WTC11 (cell line): ENCODE results near the gene HCN1. TPM values are rescaled to one million over a fixed set of nuclear protein-coding genes. Genes with fewer than 3 reads are reported as not detected.

Source experiments
- ATAC-seq: fragments of 200-7000 bp; cut with Tn5 transposase; 2 replicates; pipeline ENCODE4 v1.10.0; 2021; ENCODE audit warnings: mild to moderate bottlenecking, moderate library complexity
- Bru-seq: library from RNA; stranded (reverse); fragments of 400-500 nt; gene quantifications from one replicate; lab custom pipeline; 2021; lab: Mats Ljungman, UMichigan
- CTCF ChIA-PET: fragments of 300-600 bp; sonication (Branson Sonifier 250); formaldehyde crosslinking; loops from one replicate; lab custom pipeline; 2021; ENCODE audit warnings: antibody characterized with exemption; lab: Charles Lee
- POLR2A ChIA-PET: fragments of 350-600 bp; sonication (Branson Sonifier 250); formaldehyde crosslinking; loops from one replicate; lab custom pipeline; 2021; ENCODE audit warnings: antibody characterized with exemption; lab: Charles Lee
- DNase-seq: peaks from one replicate; pipeline ENCODE4 v3.0.0; 2021; ENCODE audit warnings: low spot score
- H3K27ac Mint-ChIP-seq: 2 replicates; pipeline ENCODE4 v1.8.0; 2021; ENCODE audit warnings: mixed read lengths
- H3K27me3 Mint-ChIP-seq: 2 replicates; pipeline ENCODE4 v1.8.0; 2021; ENCODE audit warnings: low read depth, mild to moderate bottlenecking, moderate library complexity, mixed read lengths
- H3K36me3 Mint-ChIP-seq: 2 replicates; pipeline ENCODE4 v1.8.0; 2021; ENCODE audit warnings: mixed read lengths
- H3K4me1 Mint-ChIP-seq: 2 replicates; pipeline ENCODE4 v1.8.0; 2022; ENCODE audit warnings: mixed read lengths
- H3K4me3 Mint-ChIP-seq: 2 replicates; pipeline ENCODE4 v1.8.0; 2021; ENCODE audit warnings: mild to moderate bottlenecking, moderate library complexity, mixed read lengths
- H3K9me3 Mint-ChIP-seq: 2 replicates; pipeline ENCODE4 v1.8.0; 2021; ENCODE audit warnings: mixed read lengths
- EMX1 ChIP-seq: fragments of 250-450 bp; sonication (Bioruptor Pico); IDR thresholded peaks from 2 replicates; pipeline ENCODE4 v1.8.0; 2021; ENCODE audit warnings: mild to moderate bottlenecking
- GRHL2 ChIP-seq: fragments of 250-450 bp; sonication (Bioruptor Pico); IDR thresholded peaks from 2 replicates; pipeline ENCODE4 v1.8.0; 2022; ENCODE audit warnings: mild to moderate bottlenecking, moderate library complexity; ENCODE audit not compliant: insufficient replicate concordance, severe bottlenecking
- MYBL2 ChIP-seq: sonication (generic); formaldehyde crosslinking; IDR thresholded peaks from 2 replicates; pipeline ENCODE4 v1.8.1; 2023; ENCODE audit warnings: mild to moderate bottlenecking, moderate library complexity, missing genetic modification reagents
- OVOL2 ChIP-seq: fragments of 250-450 bp; sonication (Bioruptor Pico); IDR thresholded peaks from 2 replicates; pipeline ENCODE4 v1.9.0; 2021; ENCODE audit warnings: mild to moderate bottlenecking, borderline replicate concordance
- RORB ChIP-seq: fragments of 250-450 bp; sonication (Bioruptor Pico); IDR thresholded peaks from 2 replicates; pipeline ENCODE4 v1.9.0; 2021; ENCODE audit warnings: mild to moderate bottlenecking
- TEAD4 ChIP-seq: sonication (generic); formaldehyde crosslinking; IDR thresholded peaks from 2 replicates; pipeline ENCODE4 v1.8.0; 2022; ENCODE audit warnings: mild to moderate bottlenecking, missing genetic modification reagents
- ZBTB21 ChIP-seq: sonication (generic); formaldehyde crosslinking; IDR thresholded peaks from 2 replicates; pipeline ENCODE4 v1.8.1; 2023; ENCODE audit warnings: mild to moderate bottlenecking, missing genetic modification reagents, borderline replicate concordance
- long read RNA-seq, 3 experiments: library from RNA in 1 of 3; library from capped mRNA in 1 of 3; library from polyadenylated mRNA in 1 of 3; unstranded in 2 of 3; stranded (forward) in 1 of 3; transcript quantifications; one replicate each; pipeline ENCODE4 v2.0.0, GENCODE V29; 2021
- total RNA-seq: library from RNA; stranded (reverse); gene quantifications from 3 replicates; pipeline ENCODE4 v1.2.3, GENCODE V29; 2021
- TF ChIP-seq, protein P1 (sequence below): fragments of 250-450 bp; sonication (Bioruptor Pico); conservative IDR thresholded peaks from 2 replicates; pipeline ENCODE4 v1.9.0; 2021; ENCODE audit warnings: mild to moderate bottlenecking
- TF ChIP-seq, protein P2 (sequence below): sonication (generic); formaldehyde crosslinking; IDR thresholded peaks from 2 replicates; pipeline ENCODE4 v1.8.1; 2022; ENCODE audit warnings: mild to moderate bottlenecking, missing genetic modification reagents, moderate library complexity, borderline replicate concordance
- TF ChIP-seq, protein P3 (sequence below): fragments of 250-450 bp; sonication (Bioruptor Pico); IDR thresholded peaks from 2 replicates; pipeline ENCODE4 v1.8.0; 2021; ENCODE audit warnings: mild to moderate bottlenecking
- TF ChIP-seq, protein P4 (sequence below): fragments of 250-450 bp; sonication (Bioruptor Pico); IDR thresholded peaks from 2 replicates; pipeline ENCODE4 v1.9.0; 2021; ENCODE audit warnings: mild to moderate bottlenecking
- TF ChIP-seq, protein P5 (sequence below): sonication (generic); formaldehyde crosslinking; conservative IDR thresholded peaks from 2 replicates; pipeline ENCODE4 v1.8.1; 2022; ENCODE audit warnings: mild to moderate bottlenecking, missing genetic modification reagents
- TF ChIP-seq, protein P6 (sequence below): sonication (generic); formaldehyde crosslinking; IDR thresholded peaks from 2 replicates; pipeline ENCODE4 v1.8.0; 2023; ENCODE audit warnings: missing genetic modification reagents
- TF ChIP-seq, protein P7 (sequence below): sonication (generic); formaldehyde crosslinking; IDR thresholded peaks from 2 replicates; pipeline ENCODE4 v1.8.1; 2023; ENCODE audit warnings: mild to moderate bottlenecking, moderate library complexity, missing genetic modification reagents
- TF ChIP-seq, protein P8 (sequence below): fragments of 200-600 bp; IDR thresholded peaks from 2 replicates; pipeline ENCODE4 v1.8.0; 2022; ENCODE audit warnings: antibody characterized with exemption
- TF ChIP-seq, protein P9 (sequence below): fragments of 250-450 bp; sonication (Bioruptor Pico); IDR thresholded peaks from 2 replicates; pipeline ENCODE4 v1.9.0; 2021; ENCODE audit warnings: mild to moderate bottlenecking, borderline replicate concordance
- TF ChIP-seq, protein P10 (sequence below): sonication (generic); formaldehyde crosslinking; IDR thresholded peaks from 2 replicates; pipeline ENCODE4 v1.8.0; 2022; ENCODE audit warnings: mild to moderate bottlenecking, missing genetic modification reagents

Gene HCN1
- 2.0 to 6.9 TPM (median 2.2 TPM) in 3 replicates for total RNA-seq
- Bru-seq, nascent RNA = percentile 48 among the genes with signal in this experiment
- long read RNA-seq, experiment 1, full-length matches to known transcripts = 9 of 15 reads
- long read RNA-seq, experiment 1, partial matches to known transcripts = 1 of 15 reads
- long read RNA-seq, experiment 1, other reads (novel, unspliced or antisense) = 5 of 15 reads
- long read RNA-seq, experiment 2, full-length matches to known transcripts = 4 of 7 reads
- long read RNA-seq, experiment 2, partial matches to known transcripts = 1 of 7 reads
- long read RNA-seq, experiment 2, other reads (novel, unspliced or antisense) = 2 of 7 reads
- long read RNA-seq, experiment 3 = 0 reads

DNA sequence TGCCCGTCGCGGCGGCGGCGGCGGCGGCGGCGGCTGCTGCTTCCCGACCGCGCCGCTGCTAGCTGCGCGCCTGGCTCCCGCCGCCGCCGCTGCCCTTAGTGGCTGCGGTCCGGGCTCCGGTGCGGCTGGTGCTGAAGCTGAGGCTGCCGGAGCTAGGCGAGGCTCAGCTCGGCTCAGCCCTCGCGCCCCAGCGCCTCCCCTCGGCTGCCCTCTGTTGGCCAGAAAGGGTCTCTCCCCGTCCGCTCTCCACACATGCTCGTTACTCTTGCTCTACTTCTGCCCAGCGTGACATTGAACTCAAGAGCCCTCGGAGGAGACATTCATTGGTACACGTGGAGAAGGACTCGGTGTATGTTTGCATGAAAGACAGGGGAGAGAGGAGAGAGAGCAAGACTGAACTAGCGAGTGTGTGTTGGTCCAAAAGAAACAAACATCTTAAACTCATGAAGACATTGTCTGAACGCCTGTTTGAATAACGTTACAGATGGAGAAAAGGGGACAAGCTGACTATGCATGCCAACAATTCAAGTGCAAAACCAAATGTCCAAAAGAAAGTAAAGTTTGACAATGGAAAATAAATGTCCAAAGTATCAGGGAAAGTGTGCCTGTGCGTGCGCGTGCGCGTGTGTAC lies at the start of gene HCN1:
HCN1 (minus strand) TSS at position 175 of the 631 bp plus-strand sequence.
- H3K9me3 Mint-ChIP-seq = no peaks in the 10 kb centered on the region
- peaks cover 31% of the 10 kb centered on the region for H3K4me1 Mint-ChIP-seq
- POLR2A ChIA-PET = interaction anchor here (0.7 kb wide), 1 partner anchor 761 kb away, joined by 3 read pairs; no protein-coding TSS in a partner anchor
- peak; percentile 91 for DNase-seq
- H3K36me3 Mint-ChIP-seq = no peaks in the 10 kb centered on the region
- peak within 1 kb of the TSS; percentile 72 for H3K4me3 Mint-ChIP-seq
- no peak within 1 kb of the TSS for H3K27ac Mint-ChIP-seq
- peak; percentile 94 for ATAC-seq
- CTCF ChIA-PET = interaction anchor here (0.6 to 2.6 kb wide), 28 partner anchors 9 to 761 kb away, joined by 3 to 20 read pairs (median 5); no protein-coding TSS in a partner anchor
- H3K27me3 Mint-ChIP-seq = peaks cover 27% of the 10 kb centered on the region
- TF ChIP-seq RORB (CRISPR knock-in tag) (no peak), GRHL2 (CRISPR knock-in tag) (no peak), EMX1 (CRISPR knock-in tag) (no peak), ZBTB21 (CRISPR knock-in tag) (0 out of 2 replicates have a peak, but pooled peaks have one; percentile 70), MYBL2 (CRISPR knock-in tag) (no peak), TEAD4 (no peak), OVOL2 (CRISPR knock-in tag) (no peak)
- TF ChIP-seq, protein P1, sequence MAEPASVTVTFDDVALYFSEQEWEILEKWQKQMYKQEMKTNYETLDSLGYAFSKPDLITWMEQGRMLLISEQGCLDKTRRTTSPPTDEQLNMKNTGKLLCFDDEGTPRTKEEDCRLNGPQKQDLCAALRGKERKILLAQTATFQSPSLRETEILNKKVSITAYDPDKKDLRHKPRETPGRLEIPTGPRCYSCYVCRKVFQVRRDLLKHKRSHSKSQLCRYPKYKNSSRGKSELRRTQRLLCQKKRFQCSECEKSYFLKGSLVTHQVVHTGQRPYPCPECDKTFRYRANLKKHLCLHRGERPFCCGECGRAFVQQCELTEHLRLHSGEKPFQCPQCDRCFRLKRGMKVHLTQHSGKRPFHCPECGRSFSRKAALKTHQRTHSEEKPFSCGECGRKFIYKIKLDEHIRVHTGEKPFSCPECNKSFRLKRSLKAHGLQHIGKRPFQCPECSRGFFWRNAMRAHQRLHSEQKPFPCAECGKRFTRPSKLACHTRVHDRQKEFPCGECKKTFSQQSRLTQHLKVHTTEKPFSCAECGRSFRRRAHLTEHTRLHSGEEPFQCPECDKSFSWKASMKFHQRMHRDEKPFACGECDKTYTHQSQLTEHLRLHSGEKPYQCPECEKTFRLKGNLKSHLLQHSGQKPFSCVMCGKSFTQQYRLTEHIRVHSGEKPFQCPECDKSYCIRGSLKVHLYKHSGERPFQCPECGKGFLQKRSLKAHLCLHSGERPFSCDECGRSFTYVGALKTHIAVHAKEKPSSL (CRISPR knock-in tag) = no peak
- TF ChIP-seq, protein P2, sequence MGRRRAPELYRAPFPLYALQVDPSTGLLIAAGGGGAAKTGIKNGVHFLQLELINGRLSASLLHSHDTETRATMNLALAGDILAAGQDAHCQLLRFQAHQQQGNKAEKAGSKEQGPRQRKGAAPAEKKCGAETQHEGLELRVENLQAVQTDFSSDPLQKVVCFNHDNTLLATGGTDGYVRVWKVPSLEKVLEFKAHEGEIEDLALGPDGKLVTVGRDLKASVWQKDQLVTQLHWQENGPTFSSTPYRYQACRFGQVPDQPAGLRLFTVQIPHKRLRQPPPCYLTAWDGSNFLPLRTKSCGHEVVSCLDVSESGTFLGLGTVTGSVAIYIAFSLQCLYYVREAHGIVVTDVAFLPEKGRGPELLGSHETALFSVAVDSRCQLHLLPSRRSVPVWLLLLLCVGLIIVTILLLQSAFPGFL (CRISPR knock-in tag) = no peak
- TF ChIP-seq, protein P3, sequence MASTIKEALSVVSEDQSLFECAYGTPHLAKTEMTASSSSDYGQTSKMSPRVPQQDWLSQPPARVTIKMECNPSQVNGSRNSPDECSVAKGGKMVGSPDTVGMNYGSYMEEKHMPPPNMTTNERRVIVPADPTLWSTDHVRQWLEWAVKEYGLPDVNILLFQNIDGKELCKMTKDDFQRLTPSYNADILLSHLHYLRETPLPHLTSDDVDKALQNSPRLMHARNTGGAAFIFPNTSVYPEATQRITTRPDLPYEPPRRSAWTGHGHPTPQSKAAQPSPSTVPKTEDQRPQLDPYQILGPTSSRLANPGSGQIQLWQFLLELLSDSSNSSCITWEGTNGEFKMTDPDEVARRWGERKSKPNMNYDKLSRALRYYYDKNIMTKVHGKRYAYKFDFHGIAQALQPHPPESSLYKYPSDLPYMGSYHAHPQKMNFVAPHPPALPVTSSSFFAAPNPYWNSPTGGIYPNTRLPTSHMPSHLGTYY = no peak
- TF ChIP-seq, protein P4, sequence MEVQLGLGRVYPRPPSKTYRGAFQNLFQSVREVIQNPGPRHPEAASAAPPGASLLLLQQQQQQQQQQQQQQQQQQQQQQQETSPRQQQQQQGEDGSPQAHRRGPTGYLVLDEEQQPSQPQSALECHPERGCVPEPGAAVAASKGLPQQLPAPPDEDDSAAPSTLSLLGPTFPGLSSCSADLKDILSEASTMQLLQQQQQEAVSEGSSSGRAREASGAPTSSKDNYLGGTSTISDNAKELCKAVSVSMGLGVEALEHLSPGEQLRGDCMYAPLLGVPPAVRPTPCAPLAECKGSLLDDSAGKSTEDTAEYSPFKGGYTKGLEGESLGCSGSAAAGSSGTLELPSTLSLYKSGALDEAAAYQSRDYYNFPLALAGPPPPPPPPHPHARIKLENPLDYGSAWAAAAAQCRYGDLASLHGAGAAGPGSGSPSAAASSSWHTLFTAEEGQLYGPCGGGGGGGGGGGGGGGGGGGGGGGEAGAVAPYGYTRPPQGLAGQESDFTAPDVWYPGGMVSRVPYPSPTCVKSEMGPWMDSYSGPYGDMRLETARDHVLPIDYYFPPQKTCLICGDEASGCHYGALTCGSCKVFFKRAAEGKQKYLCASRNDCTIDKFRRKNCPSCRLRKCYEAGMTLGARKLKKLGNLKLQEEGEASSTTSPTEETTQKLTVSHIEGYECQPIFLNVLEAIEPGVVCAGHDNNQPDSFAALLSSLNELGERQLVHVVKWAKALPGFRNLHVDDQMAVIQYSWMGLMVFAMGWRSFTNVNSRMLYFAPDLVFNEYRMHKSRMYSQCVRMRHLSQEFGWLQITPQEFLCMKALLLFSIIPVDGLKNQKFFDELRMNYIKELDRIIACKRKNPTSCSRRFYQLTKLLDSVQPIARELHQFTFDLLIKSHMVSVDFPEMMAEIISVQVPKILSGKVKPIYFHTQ (CRISPR knock-in tag) = no peak
- TF ChIP-seq, protein P5, sequence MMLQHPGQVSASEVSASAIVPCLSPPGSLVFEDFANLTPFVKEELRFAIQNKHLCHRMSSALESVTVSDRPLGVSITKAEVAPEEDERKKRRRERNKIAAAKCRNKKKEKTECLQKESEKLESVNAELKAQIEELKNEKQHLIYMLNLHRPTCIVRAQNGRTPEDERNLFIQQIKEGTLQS (CRISPR knock-in tag) = no peak
- TF ChIP-seq, protein P6, sequence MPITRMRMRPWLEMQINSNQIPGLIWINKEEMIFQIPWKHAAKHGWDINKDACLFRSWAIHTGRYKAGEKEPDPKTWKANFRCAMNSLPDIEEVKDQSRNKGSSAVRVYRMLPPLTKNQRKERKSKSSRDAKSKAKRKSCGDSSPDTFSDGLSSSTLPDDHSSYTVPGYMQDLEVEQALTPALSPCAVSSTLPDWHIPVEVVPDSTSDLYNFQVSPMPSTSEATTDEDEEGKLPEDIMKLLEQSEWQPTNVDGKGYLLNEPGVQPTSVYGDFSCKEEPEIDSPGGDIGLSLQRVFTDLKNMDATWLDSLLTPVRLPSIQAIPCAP = no peak
- TF ChIP-seq, protein P7, sequence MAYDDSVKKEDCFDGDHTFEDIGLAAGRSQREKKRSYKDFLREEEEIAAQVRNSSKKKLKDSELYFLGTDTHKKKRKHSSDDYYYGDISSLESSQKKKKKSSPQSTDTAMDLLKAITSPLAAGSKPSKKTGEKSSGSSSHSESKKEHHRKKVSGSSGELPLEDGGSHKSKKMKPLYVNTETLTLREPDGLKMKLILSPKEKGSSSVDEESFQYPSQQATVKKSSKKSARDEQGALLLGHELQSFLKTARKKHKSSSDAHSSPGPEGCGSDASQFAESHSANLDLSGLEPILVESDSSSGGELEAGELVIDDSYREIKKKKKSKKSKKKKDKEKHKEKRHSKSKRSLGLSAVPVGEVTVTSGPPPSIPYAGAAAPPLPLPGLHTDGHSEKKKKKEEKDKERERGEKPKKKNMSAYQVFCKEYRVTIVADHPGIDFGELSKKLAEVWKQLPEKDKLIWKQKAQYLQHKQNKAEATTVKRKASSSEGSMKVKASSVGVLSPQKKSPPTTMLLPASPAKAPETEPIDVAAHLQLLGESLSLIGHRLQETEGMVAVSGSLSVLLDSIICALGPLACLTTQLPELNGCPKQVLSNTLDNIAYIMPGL (CRISPR knock-in tag) = peak; percentile 86; the same call in 1 of the 2 replicates
- TF ChIP-seq, protein P8, sequence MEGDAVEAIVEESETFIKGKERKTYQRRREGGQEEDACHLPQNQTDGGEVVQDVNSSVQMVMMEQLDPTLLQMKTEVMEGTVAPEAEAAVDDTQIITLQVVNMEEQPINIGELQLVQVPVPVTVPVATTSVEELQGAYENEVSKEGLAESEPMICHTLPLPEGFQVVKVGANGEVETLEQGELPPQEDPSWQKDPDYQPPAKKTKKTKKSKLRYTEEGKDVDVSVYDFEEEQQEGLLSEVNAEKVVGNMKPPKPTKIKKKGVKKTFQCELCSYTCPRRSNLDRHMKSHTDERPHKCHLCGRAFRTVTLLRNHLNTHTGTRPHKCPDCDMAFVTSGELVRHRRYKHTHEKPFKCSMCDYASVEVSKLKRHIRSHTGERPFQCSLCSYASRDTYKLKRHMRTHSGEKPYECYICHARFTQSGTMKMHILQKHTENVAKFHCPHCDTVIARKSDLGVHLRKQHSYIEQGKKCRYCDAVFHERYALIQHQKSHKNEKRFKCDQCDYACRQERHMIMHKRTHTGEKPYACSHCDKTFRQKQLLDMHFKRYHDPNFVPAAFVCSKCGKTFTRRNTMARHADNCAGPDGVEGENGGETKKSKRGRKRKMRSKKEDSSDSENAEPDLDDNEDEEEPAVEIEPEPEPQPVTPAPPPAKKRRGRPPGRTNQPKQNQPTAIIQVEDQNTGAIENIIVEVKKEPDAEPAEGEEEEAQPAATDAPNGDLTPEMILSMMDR = peak; percentile 71
- TF ChIP-seq, protein P9, sequence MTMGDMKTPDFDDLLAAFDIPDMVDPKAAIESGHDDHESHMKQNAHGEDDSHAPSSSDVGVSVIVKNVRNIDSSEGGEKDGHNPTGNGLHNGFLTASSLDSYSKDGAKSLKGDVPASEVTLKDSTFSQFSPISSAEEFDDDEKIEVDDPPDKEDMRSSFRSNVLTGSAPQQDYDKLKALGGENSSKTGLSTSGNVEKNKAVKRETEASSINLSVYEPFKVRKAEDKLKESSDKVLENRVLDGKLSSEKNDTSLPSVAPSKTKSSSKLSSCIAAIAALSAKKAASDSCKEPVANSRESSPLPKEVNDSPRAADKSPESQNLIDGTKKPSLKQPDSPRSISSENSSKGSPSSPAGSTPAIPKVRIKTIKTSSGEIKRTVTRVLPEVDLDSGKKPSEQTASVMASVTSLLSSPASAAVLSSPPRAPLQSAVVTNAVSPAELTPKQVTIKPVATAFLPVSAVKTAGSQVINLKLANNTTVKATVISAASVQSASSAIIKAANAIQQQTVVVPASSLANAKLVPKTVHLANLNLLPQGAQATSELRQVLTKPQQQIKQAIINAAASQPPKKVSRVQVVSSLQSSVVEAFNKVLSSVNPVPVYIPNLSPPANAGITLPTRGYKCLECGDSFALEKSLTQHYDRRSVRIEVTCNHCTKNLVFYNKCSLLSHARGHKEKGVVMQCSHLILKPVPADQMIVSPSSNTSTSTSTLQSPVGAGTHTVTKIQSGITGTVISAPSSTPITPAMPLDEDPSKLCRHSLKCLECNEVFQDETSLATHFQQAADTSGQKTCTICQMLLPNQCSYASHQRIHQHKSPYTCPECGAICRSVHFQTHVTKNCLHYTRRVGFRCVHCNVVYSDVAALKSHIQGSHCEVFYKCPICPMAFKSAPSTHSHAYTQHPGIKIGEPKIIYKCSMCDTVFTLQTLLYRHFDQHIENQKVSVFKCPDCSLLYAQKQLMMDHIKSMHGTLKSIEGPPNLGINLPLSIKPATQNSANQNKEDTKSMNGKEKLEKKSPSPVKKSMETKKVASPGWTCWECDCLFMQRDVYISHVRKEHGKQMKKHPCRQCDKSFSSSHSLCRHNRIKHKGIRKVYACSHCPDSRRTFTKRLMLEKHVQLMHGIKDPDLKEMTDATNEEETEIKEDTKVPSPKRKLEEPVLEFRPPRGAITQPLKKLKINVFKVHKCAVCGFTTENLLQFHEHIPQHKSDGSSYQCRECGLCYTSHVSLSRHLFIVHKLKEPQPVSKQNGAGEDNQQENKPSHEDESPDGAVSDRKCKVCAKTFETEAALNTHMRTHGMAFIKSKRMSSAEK = no peak
- TF ChIP-seq, protein P10, sequence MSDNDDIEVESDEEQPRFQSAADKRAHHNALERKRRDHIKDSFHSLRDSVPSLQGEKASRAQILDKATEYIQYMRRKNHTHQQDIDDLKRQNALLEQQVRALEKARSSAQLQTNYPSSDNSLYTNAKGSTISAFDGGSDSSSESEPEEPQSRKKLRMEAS (CRISPR knock-in tag) = peak; percentile 58; the same call in 1 of the 2 replicates
